HG03025 (cell line): ENCODE measurements around the gene PAFAH1B1.
"Not testable (repeated sequence)": the region's sequence is repeated elsewhere in the genome, so short reads cannot be mapped to it uniquely, and the experiment has no call there.

Source experiments
- ATAC-seq: cut with Tn5 transposase; IDR thresholded peaks from one replicate; pipeline ENCODE4 v1.9.1; 2021; ENCODE audit warnings: mild to moderate bottlenecking, moderate library complexity; ENCODE audit not compliant: unreplicated experiment, low FRiP score

PAFAH1B1 gene

GRCh38 chr17:2631211-2631610 lies 37.8 kb downstream of the PAFAH1B1 start:
- no peak for ATAC-seq

GRCh38 chr17:2634361-2634960 lies 41.0 kb downstream of the PAFAH1B1 start:
- ATAC-seq: no peak

- ATAC-seq: no peak
These were observed 41.8 kb downstream of the PAFAH1B1 start for GRCh38 chr17:2635241-2635640.

GRCh38 chr17:2635675-2636074 lies 42.2 kb downstream of the PAFAH1B1 start:
- no peak for ATAC-seq

DNA sequence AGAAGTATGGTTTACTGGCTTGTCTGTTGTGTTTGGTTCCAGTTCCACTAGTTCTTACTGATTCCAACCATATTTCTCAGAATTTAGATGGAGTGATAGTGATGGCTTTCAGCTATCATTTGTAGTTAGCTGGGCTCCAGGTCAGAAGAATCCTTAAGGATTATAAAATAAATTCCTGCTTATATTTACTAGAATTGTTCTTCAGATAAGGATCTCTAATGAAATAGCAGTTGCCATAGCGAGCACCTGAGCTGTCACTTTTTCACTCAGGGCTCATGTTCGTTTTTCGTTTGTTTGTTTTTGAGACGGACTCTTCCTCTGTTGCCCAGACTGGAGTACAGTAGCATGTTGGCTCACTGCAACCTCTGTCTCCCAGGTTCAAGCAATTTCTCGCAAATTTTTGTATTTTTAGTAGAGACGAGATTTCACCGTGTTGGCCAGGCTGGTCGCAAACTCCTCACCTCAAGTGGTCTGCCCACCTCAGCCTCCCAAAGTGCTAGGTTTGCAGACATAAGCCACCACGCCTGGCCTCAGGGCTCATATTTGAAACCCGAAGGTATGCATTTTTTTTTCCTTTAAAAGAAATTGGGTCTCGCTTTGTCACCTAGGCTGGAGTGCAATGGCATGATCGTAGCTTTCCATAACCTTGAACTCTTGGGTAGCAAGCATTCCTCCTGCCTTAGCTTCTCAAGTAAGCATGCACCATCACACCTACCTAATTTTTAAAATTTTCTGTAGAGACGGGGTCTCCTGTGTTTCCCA lies 42.9 kb downstream of the PAFAH1B1 start:
- ATAC-seq: no peak

DNA sequence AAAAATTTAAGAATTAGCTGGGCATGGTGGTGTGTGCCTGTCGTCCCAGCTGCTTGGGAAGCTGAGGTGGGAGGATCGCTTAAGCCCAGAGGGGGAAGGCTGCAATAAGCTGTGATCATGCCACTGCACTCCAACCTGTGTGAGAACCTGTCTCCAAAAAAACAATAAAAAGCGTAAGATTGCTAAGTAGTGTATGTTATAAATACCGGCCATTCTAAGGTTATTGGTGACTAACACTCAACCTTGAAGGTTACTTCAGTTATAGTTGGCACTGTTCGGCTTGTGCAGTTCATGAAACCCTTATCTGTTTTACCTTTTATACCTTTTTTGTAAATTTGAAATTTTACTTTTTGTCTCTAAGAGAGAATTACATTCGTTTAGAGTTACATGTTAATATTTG lies 44.0 kb downstream of the PAFAH1B1 start:
- no peak for ATAC-seq

DNA sequence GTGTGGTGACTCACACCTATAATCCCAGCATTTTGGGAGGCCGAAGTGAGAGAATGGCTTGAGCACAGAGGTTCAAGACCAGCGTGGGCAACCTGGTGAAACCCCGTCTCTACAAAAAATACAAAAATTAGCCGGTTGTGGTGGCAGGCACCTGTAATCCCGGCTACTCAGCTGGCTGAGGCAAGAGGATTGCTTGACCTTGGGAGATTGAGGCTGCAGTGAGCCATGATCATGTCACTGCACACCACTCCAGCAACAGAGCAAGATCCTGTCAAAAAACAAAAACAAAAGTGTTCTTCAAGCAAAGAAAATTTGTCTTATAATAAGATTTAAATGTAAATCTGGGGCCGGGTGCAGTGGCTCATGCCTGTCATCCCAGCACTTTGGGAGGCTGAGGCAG lies 51.5 kb downstream of the PAFAH1B1 start:
- ATAC-seq: no peak

DNA sequence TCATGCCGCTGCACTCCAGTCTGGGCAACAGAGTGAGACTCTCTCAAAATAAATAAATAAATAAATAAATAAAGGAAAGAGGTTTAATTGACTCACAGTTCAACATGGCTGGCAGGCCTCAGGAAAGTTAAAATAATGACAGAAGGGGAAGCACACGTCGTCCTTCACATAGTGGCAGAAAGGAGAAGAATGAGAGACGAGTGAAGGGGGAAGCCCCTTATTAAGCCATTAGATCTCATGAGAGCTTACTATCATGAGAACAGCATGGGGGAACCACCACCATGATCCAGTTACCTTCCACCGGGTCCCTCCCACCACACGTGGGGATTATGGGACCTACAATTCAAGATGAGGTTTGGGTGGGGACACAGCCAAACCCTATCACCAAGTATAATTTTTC lies 54.5 kb downstream of the PAFAH1B1 start:
- no peak for ATAC-seq

- ATAC-seq: no peak
These were observed 55.7 kb downstream of the PAFAH1B1 start for GRCh38 chr17:2649191-2649590.

DNA sequence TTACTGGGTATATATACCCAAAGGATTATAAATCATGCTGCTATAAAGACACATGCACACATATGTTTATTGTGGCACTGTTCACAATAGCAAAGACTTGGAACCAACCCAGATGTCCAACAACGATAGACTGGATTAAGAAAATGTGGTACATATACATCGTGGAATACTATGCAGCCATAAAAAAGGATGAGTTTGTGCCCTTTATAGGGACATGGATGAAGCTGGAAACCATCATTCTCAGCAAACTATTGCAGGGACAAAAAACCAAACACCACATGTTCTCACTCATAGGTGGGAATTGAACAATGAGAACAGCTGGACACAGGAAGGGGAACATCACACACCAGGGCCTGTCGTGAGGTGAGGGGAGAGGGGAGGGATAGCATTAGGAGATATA lies 59.5 kb downstream of the PAFAH1B1 start:
- not testable (repeated sequence) for ATAC-seq

DNA sequence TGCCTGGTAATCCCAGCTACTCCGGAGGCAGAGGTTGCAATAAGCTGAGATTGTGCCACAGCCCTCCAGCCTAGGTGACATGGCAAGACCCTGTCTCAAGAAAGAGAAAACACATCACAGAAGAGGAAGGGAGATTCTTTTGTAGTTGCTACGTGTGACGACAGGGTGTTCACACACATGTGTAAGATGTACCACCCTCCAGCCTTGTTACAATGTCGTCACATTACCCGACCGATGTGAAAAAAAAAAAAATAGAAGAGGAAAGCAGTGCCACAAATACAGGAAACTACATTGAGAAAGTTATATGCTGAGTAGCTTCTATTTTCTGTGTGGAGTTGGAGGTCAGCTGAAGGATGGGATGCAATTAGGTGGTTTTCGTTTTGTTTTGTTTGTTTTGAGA lies 62.1 kb downstream of the PAFAH1B1 start:
- no peak for ATAC-seq

GRCh38 chr17:2656283-2656682 lies 62.8 kb downstream of the PAFAH1B1 start:
- ATAC-seq: no peak

DNA sequence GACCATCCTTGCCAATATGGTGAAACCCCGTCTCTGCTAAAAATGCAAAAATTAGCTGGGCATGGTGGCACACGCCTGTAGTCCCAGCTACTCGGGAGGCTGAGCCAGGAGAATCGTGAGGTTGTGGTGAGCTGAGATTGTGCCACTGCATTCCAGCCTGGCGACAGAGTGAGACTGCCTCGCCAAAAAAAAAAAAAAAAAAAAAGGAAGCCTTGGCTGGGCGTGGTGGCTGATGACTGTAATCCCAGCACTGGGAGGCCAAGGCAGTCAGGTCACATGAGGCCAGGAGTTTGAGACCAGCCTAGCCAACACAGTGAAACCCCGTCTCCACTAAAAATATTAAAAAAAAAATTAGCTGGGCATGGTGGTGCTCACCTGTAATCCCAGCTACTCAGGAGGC lies 65.9 kb downstream of the PAFAH1B1 start:
- ATAC-seq: not testable (repeated sequence)

- ATAC-seq: not testable (repeated sequence)
These were observed 67.0 kb downstream of the PAFAH1B1 start for GRCh38 chr17:2660410-2660809.

- ATAC-seq: no peak
These were observed 78.6 kb downstream of the PAFAH1B1 start for GRCh38 chr17:2672026-2672425.

GRCh38 chr17:2679247-2679646 lies 85.8 kb downstream of the PAFAH1B1 start:
- not testable (repeated sequence) for ATAC-seq

- no peak for ATAC-seq
These were observed 87.5 kb downstream of the PAFAH1B1 start for GRCh38 chr17:2680961-2681360.

DNA sequence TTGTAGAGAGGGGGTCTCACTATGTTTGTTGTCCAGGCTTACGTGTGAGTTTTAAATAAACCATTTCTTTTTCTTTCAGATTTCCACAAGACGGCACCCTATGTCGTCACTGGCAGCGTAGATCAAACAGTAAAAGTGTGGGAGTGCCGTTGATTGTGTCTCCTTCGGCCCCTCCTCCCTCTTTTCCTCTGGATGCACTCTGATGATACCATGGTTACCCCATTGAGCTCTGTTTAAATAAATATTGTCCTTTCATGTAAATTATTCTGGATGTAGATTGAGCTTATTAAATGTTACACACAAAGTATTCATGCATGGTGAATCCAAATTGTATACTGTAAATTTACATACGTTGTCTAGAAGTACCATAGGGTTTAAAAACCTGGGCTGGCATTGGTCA lies 88.2 kb downstream of the PAFAH1B1 start:
- ATAC-seq: no peak

DNA sequence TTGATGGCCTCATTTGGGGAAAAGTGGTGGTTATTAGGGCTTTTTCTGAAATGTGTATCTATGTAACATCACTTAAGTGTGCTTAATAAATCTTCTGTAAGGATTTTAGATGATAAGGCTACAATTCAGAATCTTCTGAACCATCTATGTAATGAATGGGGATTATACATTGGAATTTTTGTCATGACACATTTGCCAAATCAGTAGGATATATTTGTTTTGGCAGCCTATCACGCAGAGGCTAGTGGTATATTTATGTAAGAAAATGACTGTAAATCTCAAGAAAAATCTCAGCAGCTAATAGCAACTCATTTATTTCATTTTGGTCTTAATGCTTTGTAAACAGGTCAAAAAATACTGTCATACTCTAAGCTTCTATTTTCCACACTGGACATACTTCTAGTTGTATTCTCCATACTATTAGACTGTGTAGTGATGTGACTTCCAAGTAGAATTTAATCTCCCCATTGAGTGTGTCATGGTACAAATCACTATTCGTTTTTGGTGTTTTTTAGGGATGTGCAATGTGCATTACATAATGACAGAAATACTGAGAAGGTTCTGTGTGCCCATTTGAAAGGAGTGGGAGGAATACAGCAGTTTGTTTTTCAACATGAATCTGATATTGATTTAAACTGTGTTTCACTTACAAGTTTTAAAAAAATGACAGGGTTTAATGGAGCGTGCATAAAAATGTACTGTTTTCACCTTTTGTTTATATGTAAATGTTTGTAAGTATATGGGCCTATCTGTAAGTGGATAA lies 88.9 kb downstream of the PAFAH1B1 start:
- no peak for ATAC-seq

DNA sequence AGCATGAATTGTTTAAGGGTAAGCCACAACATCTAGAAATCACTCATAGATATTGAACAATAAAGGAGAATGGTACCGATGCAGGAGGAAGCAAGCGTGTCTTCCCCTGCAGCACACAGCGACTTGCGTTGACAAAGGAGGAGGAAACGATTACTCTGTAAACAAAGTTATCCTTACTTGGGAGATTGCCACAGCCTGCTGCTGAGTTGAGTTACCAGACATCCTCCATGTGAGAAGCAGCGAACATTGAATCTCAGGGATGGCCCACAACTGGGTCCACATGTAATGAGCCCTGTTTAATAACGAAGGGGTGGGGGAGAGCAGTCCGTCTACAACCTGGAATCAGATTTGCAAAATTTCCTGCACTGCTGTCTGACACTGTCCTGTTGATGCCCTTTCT lies 90.5 kb downstream of the PAFAH1B1 start:
- ATAC-seq: no peak

DNA sequence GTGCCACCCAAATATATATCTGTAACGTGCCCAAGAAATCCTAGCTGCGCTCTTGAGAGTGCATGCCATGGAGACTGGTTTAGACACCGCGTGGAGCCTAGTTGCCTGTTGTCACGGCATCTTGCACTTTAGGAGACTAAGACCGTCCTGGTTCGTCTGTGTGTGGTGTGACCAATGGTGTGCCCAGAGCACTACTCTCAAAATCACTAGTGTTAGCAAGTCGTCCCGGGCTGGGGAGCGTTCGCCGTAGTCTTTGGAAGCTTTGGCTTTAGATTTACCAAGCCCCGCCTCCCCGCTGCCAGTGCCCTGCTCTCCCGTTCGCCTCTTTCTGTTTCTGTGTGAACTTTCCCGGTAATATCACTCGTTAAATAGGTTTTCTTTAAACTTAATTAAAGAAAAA lies 91.1 kb downstream of the PAFAH1B1 start:
- no peak for ATAC-seq

DNA sequence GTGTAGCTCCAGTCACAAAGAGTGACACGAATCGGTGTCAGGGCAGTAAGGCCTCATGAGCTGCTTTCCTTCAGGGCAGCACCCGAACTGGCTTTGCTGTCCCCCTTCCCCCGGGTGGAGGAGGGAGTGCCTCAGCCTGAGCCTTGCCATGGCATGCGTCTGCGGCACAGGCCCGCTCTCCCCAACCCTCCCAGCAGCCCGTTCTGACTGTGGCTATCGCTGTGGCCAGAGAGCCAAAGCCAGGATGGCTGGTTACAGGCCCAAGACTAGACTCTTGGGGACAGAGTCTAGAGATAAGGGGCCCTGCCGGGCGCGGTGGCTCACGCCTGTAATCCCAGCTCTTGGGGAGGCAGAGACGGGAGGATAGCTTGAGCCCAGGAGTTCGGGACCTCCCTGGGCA lies 92.2 kb downstream of the PAFAH1B1 start:
- no peak for ATAC-seq
